SKM-1 (cell line): ENCODE results near the gene BCAS3.

Experiments
- DNase-seq: peaks from one replicate; lab custom pipeline; 2025; ENCODE audit not compliant: unreplicated experiment; lab: John Stamatoyannopoulos, UW

BCAS3 gene

DNA sequence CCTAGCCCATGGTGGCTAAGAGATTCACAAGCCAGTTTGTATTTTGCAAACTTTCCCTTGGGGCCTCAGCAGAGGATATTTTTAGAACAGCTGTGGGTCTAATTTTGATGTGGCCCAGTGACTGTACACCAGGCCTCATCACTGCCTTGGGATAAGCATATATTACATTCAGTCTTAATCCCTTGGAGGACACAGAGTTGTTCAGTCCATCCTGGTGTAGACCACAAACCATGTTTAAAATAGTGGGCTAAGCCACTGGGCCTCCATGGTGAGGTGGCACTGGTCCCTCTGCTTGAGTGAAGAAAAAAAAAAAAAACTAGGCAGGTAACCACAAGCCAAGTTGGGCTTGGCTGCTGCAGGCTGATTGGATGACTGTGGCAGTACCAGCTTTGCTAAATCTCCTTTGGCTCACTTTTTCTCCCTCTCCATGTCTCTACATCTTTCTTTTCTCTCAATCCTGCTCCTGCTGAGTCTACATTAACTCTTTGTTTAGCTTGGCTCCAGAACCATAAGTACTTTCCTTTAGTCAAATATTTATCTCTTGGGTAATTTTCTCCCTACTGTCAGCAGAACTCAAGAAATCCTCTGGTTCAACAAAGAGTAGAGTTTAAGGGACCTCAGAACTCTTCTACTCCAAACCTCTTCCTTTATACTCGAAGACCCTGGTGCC is 602.0 kb downstream of the BCAS3 start:
- no peak for DNase-seq

DNA sequence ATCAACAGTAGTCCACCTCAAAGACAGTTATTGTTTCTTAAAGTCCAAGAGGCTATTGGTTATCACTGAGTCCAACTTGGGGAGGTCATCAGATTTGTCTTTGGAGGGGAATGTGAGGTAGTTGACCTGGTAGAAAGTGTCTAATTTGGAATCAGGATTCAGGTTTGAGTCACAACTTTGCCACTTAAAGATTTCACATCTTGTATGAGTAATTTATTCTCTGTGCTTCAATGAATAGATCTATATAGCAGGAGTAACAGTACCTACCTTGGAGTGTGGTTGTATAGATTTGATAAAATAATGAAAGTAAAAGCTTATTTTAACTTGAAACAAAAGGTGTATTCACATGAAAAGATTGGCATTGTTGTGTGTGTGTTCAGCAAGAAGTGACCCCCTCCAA is 602.7 kb downstream of the BCAS3 start:
- DNase-seq, result no peak

DNA sequence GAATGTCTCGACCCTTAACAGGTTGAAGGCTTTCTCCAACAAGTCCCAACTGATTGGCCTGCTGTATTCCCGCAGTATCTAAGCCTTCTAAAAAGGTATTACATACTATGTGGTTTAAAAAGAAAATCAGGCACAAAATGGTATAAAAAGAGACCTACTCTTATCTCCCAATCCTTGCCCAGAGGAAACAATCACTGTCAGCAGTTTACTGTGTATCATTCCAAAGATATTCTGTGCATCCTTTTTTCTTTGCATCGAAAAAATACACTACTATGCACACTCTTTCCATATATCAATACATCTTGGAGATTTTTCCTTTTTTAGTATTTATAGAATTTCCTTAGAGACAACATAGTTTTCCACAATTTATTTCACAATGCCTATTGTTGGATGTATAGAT is 603.2 kb downstream of the BCAS3 start:
- DNase-seq, result no peak

DNA sequence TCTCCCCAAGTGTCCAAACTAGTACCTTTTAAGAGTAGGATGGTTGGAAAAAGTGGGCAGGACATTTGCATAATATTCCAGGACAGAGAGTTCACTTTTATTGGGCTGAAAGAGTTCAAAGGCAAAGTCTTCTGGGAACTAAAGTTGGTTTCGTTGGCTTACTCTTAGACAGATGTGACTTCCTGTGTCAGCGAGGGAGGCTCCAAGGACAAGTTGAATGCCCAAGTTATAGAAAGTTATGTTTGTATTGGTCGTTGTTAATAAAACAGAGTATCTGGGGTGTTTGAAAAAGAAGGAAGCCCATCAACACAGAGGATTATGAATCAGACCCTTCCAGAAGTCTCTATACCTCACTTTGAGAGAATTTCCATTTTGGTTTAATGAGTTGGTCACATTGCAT is 604.7 kb downstream of the BCAS3 start:
- DNase-seq, result no peak

DNA sequence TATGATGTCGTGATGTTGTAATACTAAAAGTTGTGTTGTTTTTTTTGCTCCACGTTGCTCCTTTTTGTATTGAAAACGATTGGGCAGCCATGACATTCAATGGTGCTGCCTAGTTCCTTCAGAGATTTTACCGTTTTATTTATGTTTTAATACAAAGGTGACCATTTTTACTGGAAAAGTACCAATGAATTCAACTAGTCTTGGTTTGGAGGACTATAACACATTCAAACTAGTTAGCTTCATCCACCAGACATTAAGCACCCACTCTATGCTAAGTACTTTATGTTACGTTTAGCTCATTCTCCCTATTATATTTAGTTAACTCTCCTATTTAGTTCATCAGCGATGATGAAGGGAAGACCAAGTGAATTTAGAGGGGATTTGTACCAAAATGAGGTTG is 605.4 kb downstream of the BCAS3 start:
- no peak for DNase-seq

DNA sequence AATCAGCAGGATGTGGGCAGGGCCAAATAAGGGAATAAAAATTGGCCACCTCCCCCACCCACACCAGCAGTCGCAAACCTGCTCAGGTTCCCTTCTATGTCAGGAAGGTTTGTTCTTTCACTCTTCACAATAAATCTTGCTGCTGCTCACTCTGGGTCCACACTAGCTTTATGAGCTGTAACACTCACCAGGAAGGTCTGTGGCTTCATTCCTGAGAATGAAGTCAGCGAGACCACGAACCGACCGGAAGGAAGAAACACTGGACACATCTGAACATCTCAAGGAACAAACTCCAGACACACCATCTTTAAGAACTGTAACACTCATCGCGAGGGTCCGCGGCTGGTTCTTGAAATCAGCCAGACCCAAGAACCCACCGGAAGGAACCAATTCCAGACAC is 606.5 kb downstream of the BCAS3 start:
- DNase-seq, result no peak

DNA sequence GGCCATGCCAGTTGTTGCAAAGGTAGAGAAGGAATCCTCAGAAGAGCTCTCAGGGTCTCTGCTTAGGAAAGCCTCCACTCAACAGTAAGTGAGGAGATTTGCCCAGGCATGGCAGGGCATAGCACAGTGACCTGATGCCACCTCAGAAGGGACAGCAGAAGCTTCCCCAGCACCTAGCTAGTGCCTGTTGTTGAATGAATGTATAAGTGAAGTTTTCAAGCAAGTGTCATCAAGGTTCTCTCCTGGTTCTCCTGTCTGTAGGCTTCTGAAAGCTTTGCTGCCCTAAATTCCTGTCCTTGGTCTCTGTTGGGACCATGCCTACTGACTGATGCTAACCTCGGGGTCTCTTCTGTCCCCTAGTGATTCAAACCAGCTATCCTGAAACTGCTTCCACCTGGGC is 607.1 kb downstream of the BCAS3 start:
- no peak for DNase-seq

DNA sequence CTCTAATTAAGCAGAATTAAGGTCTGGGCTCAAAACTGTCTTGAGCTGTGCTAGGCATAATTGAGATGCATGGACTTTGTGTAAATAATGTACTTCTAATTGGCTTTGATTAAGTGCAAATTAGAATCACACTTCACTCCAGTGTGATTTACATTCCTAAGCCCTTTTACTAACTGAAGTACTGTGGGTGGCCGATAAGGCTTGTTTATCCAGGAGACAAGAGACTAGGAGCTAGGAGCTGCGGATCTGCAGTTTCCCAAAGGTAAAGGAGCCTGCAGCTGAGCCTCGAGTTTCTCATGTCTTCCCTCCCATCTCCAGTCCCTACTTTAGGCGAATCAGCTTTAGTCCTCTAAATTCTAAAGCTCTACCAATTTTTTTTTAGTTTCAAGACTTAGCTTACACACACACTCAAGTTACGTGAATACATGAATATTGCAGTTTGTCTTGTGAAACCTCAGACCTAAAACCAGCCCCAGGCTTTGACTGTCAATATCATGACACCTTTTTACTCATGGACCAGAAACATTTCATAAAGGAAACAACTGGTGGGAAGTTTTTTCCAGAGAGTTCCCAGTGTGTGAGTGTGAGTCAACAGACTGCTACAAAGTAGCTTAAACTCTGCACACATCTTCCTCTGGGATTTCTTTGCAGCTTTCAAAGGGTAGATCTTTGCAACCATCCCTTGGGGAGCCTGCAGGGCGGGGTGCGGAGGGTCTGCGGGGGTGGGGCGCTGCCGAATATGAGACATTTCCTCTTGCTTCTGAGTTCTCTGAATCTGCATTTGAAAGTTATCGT is 608.1 kb downstream of the BCAS3 start:
- DNase-seq, result no peak

DNA sequence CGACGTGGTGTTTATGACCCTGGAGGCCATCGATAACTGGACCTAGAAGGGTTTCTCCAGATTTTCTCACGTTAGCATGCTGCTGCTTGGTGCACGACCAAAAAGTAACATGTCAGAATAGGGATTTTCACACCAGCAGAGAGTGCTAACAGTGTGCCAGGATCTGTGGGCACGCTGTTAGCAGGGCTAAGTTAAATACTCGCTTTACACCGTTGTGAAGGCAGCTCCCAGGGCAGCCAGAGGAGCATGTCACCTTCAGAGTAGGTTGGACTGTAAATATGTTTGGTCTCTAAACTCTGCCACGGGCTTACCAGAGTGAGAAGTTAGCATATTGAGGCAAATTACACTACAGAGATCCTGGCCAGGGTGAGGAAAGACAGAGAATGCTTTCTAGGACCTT is 608.8 kb downstream of the BCAS3 start:
- DNase-seq, result no peak

DNA sequence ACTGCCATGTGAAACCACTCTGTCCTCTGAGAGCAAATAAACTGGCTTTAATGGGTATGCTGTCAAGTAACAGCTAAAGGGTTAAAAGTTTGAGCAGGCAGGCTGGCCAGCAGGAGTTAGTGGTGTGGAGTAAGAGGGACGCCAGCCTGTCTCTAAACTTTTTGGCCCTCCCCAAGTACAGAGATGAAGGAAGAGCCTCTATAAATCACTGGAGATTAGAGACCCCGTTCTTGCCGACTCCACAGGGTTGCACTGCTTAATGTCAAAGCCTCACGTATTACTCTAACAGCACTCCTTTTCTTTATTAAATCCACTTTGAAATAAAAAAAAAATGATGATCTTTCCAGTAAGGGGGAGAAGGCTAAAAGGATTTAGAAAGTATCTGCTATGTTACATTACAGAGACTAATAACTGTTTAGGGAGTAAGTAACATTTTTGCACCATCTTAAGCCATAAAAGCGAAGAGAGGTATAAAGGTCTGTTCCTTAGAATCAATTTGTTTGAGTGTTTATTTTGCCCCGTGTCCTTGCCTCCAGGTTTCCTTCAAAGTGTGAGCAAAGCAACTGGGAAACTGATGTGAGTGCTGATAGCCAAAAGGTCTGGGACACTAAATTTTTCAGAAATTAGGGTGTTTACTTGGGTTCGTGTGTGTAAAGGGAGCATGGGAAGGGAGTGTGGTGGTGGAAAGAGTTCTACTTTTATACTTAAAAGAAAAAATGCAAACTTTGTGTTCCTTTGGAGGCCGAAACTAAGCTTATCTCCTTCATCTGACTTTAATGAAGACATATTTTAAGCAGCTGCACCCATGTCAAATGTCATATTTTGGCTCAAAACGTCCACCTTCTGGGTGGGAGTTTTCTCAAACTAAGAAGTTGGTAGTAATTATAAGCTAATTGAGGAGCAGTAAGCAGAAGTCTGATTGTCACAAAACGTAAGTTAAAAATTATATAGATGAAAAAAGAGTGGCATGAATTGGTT is 612.0 kb downstream of the BCAS3 start:
- DNase-seq, result no peak

DNA sequence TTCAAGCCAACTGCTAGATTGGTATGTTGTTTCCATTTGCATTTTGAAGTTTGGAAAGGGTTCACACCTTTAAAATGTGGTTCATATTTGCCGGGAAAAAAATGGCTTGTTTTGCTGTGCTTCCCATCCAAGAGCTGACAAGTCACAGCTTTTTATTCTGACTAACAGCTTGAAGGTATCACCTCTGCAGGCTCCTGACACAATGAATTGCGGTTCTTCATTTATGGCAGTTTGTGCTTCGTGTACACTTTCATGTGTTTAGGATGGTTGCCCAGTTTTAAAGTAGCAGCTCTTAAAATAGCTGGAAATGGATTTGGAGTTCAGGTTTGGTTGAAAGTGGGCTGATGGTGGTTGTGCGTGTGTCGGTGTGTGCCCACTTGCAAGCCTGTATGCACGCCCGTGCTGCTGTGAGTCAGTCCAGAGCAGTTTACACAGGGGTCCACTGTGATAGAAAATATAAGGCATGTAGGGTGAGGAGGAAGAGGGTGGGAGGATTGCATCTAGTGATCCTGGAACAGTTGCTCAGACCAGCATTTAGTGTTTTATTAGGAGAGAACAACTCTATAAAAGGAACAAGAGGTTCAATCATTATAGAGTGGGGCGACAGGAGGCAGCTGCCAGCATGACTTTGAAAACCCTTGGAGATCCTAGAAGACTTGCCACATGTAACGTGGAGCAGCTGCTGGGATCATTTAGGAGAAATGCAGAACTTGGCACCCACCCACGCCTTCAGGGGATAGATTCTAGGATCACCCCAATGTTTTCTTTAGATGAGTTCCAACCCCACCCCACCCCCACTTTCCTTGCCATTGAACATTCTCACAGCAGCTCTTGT is 614.0 kb downstream of the BCAS3 start:
- DNase-seq, result no peak

DNA sequence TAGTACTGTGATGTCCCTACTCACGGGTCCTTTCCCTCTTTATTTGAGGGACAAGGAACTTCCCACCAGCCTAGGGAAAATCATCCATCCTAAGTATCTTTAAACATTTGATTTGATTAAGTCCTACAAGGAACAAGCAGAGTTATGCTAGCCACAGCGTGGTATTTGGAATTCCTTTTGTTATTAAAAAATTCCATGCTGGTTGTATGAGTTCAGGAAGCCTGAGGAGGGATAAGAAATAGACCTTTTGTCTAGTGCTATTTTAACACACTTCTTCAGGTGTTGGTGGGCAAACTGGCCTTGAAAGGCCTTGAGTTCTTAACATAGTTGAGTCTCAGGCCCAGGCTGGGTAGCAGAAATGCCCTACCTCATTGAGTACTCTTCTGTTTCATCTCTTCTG is 616.6 kb downstream of the BCAS3 start:
- no peak for DNase-seq

DNA sequence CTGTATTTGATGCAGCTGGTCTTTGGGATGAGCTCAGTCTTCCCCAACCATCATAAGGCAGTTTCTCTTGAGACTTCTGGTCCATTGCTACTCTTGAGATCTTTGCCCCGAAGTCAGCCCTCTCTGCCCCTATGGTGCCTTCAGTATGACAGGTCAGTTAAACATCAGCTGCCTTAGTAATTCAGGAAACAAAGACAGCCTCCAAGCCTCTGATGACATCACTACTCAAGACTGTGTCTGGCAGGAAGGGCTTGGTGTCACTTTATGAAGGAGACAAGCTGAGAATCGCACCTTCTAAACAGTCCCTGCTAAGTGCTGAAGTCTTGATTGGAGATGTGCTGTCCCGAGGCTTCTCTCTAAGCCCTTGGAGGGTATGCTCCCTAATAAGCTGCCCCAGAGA is 617.1 kb downstream of the BCAS3 start:
- no peak for DNase-seq

DNA sequence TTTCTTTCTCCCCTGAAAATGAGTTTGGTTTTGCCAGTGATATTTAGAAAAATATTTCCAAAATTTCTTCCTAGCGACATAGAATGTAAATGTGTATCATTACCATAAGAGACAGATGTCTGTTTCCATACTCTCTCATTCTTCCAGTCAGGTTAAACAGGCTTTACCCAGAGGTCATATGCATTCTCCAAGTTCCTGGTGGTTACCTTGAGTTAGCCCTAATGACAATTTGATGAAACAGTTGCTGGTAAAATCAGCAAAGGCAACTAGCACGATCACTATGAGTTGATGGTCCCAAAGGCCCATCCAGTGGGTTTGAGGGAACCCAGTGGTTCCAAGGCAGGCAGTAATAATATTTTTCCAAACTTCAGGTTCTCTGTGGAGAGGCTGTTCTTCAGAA is 618.4 kb downstream of the BCAS3 start:
- no peak for DNase-seq

DNA sequence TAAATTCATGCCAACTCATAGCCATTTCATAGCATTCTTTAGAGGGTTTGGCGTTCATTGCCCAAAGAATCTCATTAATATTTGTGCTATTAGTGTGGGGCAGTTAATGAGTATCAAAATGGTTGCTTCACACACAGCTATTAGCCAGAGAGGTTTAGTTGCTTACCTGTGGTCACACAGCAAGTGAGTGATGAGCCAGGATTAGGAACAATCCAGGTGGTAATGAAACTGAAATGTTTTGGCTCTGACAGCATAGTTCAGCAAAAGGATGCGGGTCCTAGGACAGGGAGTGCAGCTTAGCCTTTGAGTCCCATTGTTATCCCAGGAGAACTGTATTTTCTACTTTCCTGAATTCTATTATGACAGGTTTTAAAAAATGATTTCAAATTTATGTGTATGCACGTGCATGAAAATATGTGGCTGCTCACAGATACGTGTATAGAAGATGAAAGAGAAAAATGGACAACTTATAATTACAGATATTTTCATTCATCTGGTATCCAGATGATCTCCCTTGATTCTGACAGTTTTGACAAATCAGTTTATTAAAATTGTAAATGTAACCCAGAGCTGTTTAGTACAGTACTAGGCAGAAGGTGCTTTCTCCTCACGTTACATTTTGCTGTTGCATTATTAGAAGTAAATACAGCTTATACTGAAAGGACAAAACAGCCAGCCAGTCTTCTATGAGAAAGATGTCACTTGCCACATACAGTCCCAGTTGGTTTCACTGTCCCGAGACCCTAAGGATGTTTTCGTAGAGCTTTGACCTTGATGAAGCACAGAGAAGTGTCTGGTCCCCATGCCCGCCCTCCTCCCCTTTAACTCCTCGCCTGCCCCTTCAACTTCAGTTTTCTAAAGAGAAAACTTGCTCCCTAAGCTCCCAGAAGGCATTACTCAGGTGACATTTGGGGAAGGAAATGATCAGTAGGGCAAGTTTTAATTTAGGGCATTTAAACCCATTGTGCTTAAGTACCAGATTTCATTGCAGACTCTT is 622.2 kb downstream of the BCAS3 start:
- DNase-seq, result no peak

DNA sequence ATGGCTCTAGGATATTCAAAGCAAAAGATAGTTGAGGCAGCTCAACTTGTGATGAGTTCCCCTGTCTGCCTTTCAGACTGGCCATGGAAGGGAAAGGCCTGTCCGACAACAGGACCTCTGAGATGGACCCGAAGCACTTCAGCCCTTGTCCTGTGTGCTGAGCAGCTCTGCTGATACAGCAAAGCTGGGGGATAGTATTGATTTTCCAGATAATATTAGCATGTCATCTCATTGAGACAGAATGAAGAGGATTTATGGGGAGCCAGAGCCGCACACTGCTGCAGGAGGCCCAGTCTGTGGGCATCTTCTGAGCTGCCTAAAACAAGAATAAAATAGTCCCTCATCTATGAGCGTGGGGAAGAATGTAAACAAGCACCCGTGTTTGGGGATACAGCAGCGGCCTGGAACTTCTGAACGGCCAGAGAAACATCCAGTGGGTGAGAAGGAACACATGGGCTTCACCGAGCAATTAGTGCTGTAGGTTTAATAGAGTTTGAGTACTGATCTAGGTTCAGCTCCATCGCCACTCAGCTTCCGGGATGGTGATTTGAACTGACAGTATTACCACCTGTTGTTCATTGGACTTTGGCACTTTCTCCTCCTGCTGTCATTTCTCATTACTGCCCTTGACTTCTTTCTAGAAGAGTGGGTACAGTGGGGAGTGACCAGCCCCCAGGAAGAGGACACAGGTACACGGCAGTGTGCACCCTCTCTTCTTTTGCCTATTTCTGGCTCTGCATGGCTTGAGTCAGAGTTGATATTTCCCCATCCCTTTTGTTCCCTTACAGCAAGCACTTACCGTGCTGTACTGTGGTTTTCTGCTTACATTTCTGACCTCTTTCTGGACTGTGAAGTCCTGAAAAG is 625.5 kb downstream of the BCAS3 start:
- no peak for DNase-seq

DNA sequence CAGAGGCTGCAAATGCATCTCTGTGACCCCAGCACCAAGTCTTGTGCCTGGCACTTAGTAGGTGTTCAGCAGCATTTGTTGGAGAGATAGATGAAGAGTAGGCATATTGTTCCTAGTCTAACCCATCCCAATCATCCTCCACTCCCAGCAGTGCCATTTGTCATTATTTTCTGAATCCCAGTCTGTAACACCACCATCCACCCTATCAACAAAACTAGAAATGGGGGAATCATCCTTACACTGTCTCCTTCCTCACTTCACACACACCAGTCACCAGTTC is 626.1 kb downstream of the BCAS3 start:
- DNase-seq, result no peak

DNA sequence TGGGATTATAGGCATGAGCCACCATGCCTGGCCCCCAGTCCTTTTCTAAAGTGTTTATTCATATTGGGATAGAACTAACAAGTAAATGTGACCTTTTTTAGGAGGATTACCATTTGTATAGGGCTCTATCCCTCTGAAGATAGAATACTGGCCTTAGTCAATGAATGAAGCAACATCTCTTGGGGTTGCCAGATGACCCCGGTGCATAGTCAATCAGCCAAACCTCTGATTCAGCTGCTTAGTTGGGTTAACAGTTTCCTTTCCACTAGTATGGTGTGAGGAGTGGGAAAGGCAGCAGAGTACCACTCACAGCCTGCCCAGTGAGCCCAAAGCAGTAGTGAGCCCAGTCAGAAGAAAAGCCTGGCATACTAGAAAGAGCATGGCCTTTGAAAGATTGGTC is 627.4 kb downstream of the BCAS3 start:
- no peak for DNase-seq

DNA sequence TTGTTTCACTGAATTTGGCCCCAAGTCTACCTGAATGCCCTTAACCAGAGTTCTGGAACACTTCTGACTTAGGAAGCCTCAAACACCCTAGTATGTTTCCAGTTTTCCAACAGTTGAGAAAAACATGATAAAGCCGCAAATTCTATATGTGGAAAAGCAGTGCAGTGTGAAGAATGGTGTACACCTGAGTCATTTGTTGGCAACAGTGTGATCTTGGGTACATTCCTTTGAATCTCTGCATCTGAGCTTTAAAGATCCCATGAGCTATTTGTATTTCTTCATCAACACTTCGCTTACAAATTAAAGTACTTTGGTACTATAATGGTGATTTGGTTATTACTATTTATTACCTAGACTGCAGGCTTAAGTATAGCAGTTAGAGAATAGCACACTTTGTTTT is 628.4 kb downstream of the BCAS3 start:
- DNase-seq, result no peak
